ENCODE results near the gene TAF1D. TPM values are rescaled to one million over a fixed set of nuclear protein-coding genes. Genes with fewer than 3 reads are reported as not detected.

Gene TAF1D
- total RNA-seq, 1 donor = 126 TPM

GRCh38 chr11:93727985-93728791 is 13.1 kb downstream of the TAF1D start:
- no peak overlapping the region for H3K4me3 ChIP-seq (ENCODE audit: insufficient read depth, low read length)
- peaks cover 66% of the 10 kb centered on the region for H3K36me3 ChIP-seq (ENCODE audit: insufficient read depth, low read length)
- no peaks in the 10 kb centered on the region for H3K4me1 ChIP-seq (ENCODE audit: insufficient read depth, low read length)
- H4K20me1 ChIP-seq (ENCODE audit: insufficient read depth, low read length) = peaks cover 11% of the 10 kb centered on the region
- H2AFZ ChIP-seq (ENCODE audit: low read length) = no peak overlapping the region
- H3K27me3 ChIP-seq (ENCODE audit: insufficient read depth, low read length) = no peaks in the 10 kb centered on the region
- no peaks in the 10 kb centered on the region for H3K79me2 ChIP-seq (ENCODE audit: insufficient read depth, low read length)
- H3K9me3 ChIP-seq (ENCODE audit: low read depth, low read length) = no peaks in the 10 kb centered on the region
- DNase-seq (ENCODE audit: insufficient read length, low spot score, missing footprints) = no peak
- no peak overlapping the region for H3K27ac ChIP-seq (ENCODE audit: low read depth, low read length)
- TF ChIP-seq, protein P1, sequence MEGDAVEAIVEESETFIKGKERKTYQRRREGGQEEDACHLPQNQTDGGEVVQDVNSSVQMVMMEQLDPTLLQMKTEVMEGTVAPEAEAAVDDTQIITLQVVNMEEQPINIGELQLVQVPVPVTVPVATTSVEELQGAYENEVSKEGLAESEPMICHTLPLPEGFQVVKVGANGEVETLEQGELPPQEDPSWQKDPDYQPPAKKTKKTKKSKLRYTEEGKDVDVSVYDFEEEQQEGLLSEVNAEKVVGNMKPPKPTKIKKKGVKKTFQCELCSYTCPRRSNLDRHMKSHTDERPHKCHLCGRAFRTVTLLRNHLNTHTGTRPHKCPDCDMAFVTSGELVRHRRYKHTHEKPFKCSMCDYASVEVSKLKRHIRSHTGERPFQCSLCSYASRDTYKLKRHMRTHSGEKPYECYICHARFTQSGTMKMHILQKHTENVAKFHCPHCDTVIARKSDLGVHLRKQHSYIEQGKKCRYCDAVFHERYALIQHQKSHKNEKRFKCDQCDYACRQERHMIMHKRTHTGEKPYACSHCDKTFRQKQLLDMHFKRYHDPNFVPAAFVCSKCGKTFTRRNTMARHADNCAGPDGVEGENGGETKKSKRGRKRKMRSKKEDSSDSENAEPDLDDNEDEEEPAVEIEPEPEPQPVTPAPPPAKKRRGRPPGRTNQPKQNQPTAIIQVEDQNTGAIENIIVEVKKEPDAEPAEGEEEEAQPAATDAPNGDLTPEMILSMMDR (IDR thresholded peaks at IDR 0.05; ENCODE audit: extremely low read depth, low read depth, low read length) = no peak
- no peak overlapping the region for H3K4me2 ChIP-seq (ENCODE audit: insufficient read depth, low read length)

- H3K36me3 ChIP-seq (ENCODE audit: insufficient read depth, low read length) = peaks cover 32% of the 10 kb centered on the region
- no peaks in the 10 kb centered on the region for H3K4me1 ChIP-seq (ENCODE audit: insufficient read depth, low read length)
- H3K4me2 ChIP-seq (ENCODE audit: insufficient read depth, low read length) = no peak overlapping the region
- H3K4me3 ChIP-seq (ENCODE audit: insufficient read depth, low read length) = no peak overlapping the region
- TF ChIP-seq, protein P1 (IDR thresholded peaks at IDR 0.05; ENCODE audit: extremely low read depth, low read depth, low read length) = no peak
- H3K27ac ChIP-seq (ENCODE audit: low read depth, low read length) = no peak overlapping the region
- no peaks in the 10 kb centered on the region for H3K27me3 ChIP-seq (ENCODE audit: insufficient read depth, low read length)
- no peak overlapping the region for H2AFZ ChIP-seq (ENCODE audit: low read length)
- no peaks in the 10 kb centered on the region for H3K79me2 ChIP-seq (ENCODE audit: insufficient read depth, low read length)
- no peak for DNase-seq (ENCODE audit: insufficient read length, low spot score, missing footprints)
- H3K9me3 ChIP-seq (ENCODE audit: low read depth, low read length) = no peaks in the 10 kb centered on the region
- no peaks in the 10 kb centered on the region for H4K20me1 ChIP-seq (ENCODE audit: insufficient read depth, low read length)
Measured at GRCh38 chr11:93724089-93724488, 17.2 kb downstream of the TAF1D start.

GRCh38 chr11:93720522-93720921 is 20.8 kb downstream of the TAF1D start:
- Histone ChIP-seq H3K36me3 (ENCODE audit: insufficient read depth, low read length) (peaks cover 18% of the 10 kb centered on the region), H4K20me1 (ENCODE audit: insufficient read depth, low read length) (no peaks in the 10 kb centered on the region), H3K4me3 (ENCODE audit: insufficient read depth, low read length) (no peak overlapping the region), H3K9me3 (ENCODE audit: low read depth, low read length) (no peaks in the 10 kb centered on the region), H3K27me3 (ENCODE audit: insufficient read depth, low read length) (no peaks in the 10 kb centered on the region), H2AFZ (ENCODE audit: low read length) (no peak overlapping the region), H3K79me2 (ENCODE audit: insufficient read depth, low read length) (no peaks in the 10 kb centered on the region), H3K4me1 (ENCODE audit: insufficient read depth, low read length) (no peaks in the 10 kb centered on the region), H3K27ac (ENCODE audit: low read depth, low read length) (no peak overlapping the region), H3K4me2 (ENCODE audit: insufficient read depth, low read length) (no peak overlapping the region)
- TF ChIP-seq, protein P1 (IDR thresholded peaks at IDR 0.05; ENCODE audit: extremely low read depth, low read depth, low read length) = no peak
- no peak for DNase-seq (ENCODE audit: insufficient read length, low spot score, missing footprints)

DNA sequence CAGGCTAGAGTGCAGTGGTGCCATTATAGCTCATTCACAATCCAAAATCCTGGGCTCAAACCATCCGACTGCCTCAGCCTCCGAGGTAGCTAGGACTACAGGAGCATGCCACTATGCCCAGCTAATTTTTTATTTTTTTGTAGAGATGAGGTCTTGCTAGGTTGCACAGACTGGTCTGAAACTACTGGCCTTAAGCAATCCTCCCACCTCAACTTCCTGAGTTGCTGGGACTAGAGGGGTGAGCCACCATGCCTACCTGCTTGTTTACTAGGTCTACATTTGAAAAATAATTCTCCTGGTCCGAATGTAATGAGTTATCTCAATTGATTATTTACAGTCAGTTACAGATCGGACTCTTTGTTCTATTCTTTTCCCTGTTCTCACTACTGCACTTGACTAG is 22.0 kb downstream of the TAF1D start:
- Histone ChIP-seq H3K4me2 (ENCODE audit: insufficient read depth, low read length) (no peak overlapping the region), H3K27ac (ENCODE audit: low read depth, low read length) (no peak overlapping the region), H3K36me3 (ENCODE audit: insufficient read depth, low read length) (peaks cover 22% of the 10 kb centered on the region), H2AFZ (ENCODE audit: low read length) (no peak overlapping the region), H4K20me1 (ENCODE audit: insufficient read depth, low read length) (no peaks in the 10 kb centered on the region), H3K79me2 (ENCODE audit: insufficient read depth, low read length) (peaks cover 4% of the 10 kb centered on the region), H3K27me3 (ENCODE audit: insufficient read depth, low read length) (no peaks in the 10 kb centered on the region), H3K4me3 (ENCODE audit: insufficient read depth, low read length) (no peak overlapping the region), H3K9me3 (ENCODE audit: low read depth, low read length) (no peaks in the 10 kb centered on the region), H3K4me1 (ENCODE audit: insufficient read depth, low read length) (no peaks in the 10 kb centered on the region)
- TF ChIP-seq, protein P1 (IDR thresholded peaks at IDR 0.05; ENCODE audit: extremely low read depth, low read depth, low read length) = no peak
- no peak for DNase-seq (ENCODE audit: insufficient read length, low spot score, missing footprints)
